Activated gamma-delta T cell (primary cell): ENCODE measurements around the gene SF3B6.

ENCODE experiments used
- DNase-seq: peaks from one replicate; lab custom pipeline; 2025; lab: John Stamatoyannopoulos, UW

The SF3B6 gene

GRCh38 chr2:24019729-24020128 is 56.4 kb downstream of the SF3B6 start:
- no peak for DNase-seq

GRCh38 chr2:24018241-24018640 is 57.9 kb downstream of the SF3B6 start:
- no peak for DNase-seq

- DNase-seq, result no peak
These were observed 58.4 kb downstream of the SF3B6 start for GRCh38 chr2:24017711-24018110.
